C4-2B (cell line): Measurements from ENCODE around the gene CBX7.

Experiments used
- H3K27ac ChIP-seq: fragments of 450-650 bp; 2 replicates; pipeline ENCODE4 v1.5.1; 2017
- ZFX ChIP-seq: fragments of 450-650 bp; IDR thresholded peaks from 2 replicates; pipeline ENCODE4 v1.6.1; 2017
- TF ChIP-seq, protein P1 (sequence below): fragments of 450-650 bp; conservative IDR thresholded peaks from 2 replicates; pipeline ENCODE4 v1.5.1; 2017; ENCODE audit warnings: mild to moderate bottlenecking

CBX7 gene

DNA sequence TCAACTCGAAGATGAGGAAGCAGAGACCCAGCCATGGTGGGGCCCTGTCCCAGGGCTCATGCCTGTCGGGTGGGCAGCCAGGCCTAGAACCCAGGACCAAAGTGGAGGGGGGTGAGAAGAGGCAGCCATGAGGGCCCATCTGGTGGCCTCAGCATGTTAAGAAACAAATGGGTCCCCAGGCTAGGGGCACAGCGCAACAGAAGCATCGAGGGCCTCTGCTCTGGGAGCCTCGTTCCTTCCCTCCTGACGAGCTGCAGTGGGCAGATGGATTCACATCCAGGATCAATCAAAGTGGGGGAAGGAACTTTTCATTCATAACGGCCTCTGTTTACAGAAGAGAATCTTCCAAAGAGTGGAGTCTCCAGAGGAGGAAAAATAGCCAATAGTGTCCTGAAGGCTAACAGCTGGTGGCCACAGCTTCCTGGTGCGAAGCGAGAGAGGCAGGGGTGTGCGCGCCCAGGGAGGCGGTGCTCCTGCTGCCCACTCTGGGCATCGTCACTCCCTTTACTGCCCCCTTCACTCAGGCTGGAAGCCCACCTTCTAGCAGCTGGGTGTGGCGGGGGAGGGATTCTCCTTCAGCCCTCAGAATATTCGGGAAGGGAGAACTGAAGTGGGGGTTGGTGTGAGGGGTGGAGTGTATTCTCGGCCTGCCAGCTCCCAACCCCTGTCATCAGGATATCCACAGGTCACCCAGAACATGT, 4.3 kb downstream of the CBX7 start:
- H3K27ac ChIP-seq, result peak overlapping the region; percentile 6; the same call in 1 of the 2 replicates
- no peak for TF ChIP-seq ZFX
- TF ChIP-seq, protein P1, sequence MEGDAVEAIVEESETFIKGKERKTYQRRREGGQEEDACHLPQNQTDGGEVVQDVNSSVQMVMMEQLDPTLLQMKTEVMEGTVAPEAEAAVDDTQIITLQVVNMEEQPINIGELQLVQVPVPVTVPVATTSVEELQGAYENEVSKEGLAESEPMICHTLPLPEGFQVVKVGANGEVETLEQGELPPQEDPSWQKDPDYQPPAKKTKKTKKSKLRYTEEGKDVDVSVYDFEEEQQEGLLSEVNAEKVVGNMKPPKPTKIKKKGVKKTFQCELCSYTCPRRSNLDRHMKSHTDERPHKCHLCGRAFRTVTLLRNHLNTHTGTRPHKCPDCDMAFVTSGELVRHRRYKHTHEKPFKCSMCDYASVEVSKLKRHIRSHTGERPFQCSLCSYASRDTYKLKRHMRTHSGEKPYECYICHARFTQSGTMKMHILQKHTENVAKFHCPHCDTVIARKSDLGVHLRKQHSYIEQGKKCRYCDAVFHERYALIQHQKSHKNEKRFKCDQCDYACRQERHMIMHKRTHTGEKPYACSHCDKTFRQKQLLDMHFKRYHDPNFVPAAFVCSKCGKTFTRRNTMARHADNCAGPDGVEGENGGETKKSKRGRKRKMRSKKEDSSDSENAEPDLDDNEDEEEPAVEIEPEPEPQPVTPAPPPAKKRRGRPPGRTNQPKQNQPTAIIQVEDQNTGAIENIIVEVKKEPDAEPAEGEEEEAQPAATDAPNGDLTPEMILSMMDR, result no peak

GRCh38 chr22:39147335-39148025, 5.0 kb downstream of the CBX7 start:
- no peak overlapping the region for H3K27ac ChIP-seq
- TF ChIP-seq ZFX, result no peak
- TF ChIP-seq, protein P1, result no peak

GRCh38 chr22:39146256-39147101, 6.0 kb downstream of the CBX7 start:
- TF ChIP-seq, protein P1, result no peak
- TF ChIP-seq ZFX, result no peak

DNA sequence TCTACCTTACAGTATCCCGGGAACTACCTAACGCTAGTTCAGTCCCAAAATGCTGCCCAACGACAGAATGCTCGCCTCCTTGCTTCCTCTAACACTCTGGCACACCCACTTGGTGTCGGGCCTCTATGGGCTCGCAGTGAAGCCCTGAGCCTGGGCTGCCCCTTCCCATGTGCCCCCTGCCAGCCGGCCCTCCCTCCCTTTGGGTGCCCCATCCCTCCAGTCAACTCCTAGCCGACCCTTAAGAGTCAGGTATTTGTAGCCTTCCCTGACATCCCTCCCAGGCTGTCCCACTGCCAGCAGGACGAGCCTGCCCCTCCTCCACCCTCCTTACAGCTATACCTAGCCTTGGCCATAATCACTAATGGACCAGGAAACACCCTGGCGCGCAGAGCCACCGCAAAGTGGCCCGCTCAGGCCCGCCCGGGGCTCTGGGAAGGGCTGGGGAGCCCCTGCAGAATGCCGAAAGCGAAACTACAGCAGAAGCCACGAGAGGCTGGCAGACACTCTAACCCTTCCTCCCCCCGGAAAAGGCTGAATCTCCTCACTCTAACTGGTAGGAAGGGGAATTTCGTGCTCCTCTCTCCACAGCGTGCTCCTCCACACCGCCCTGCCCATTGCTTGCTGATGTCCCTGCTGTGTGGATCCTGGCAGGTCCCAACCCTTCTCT, 8.2 kb downstream of the CBX7 start:
- H3K27ac ChIP-seq, result peak overlapping the region; percentile 71; the same call in 1 of the 2 replicates
- TF ChIP-seq, protein P1, result no peak
- TF ChIP-seq ZFX, result no peak

More at GRCh38 chr22:39146256-39147101, 6.0 kb downstream of the CBX7 start:
- peak overlapping the region; percentile 71; the same call in 1 of the 2 replicates for H3K27ac ChIP-seq

DNA sequence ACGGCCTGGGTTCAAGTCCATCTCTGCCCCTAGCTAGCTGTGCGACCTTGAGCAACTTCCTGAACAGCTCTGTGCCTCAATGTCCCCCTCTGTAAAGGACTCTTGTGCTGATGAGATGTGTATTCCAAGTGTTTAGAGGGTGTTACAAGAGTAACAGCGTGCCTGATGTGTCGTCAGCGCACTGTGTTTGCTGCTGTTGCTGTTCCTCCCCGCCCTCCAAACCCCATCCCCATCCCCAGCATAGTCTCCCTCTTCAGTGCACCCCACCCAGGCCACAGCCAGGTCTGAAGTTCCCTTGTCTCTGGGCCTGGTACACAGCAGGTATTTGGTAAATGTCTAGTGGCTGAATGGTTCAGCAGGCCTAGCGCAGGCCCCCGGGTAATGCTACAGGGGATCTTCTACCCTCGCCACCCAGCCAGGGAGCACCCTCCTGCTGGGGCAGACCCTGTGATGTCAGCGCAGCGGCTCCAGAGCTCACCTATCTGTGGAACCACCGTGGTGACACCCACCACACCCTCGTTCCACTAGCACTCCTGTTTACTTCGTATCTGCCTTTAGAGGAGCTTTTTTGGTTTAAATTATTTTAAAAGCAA, 10.3 kb downstream of the CBX7 start:
- H3K27ac ChIP-seq, result no peak overlapping the region
- TF ChIP-seq, protein P1, result no peak
- TF ChIP-seq ZFX, result no peak

DNA sequence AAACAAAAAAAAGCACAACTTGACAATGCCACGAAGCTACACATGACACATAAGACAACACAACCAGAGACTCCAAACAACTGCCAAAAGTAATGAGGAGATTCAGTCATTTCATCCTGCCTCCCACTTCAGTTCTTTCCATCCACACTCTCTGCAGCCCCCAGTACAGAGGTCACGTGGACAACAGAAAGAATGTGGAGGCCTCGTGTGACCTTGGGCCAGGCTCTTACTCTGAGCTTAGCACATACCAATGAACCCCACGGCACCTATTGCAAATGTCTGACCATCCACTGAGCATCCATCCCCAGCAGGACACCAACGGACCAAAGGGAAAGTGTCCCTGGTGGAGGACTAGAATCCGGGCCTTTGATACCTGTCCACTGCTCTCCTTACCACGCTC, 12.5 kb downstream of the CBX7 start:
- TF ChIP-seq, protein P1, result no peak
- no peak for TF ChIP-seq ZFX
- H3K27ac ChIP-seq, result no peak overlapping the region
